Daoy (cell line): ENCODE measurements around the gene SIGLEC8. TPM values are rescaled to one million over a fixed set of nuclear protein-coding genes. Genes with fewer than 3 reads are reported as not detected.
A peak's percentile ranks its signal among the peaks of the same experiment; 100 is the strongest.
"Not testable (repeated sequence)": the region's sequence is repeated elsewhere in the genome, so short reads cannot be mapped to it uniquely, and the experiment has no call there.

Source experiments
- DNase-seq: peaks from one replicate; pipeline ENCODE4 v3.0.0-alpha.2; 2015; ENCODE audit warnings: low read depth
- total RNA-seq: library from RNA; depleted of rRNA; stranded (reverse); fragments of >200 nt; shearing (Covaris generic); gene quantifications from 2 replicates; pipeline ENCODE4 v1.2.3, GENCODE V29; 2014; rRNA removed

The SIGLEC8 gene
- not detected in 2 replicates for total RNA-seq

DNA sequence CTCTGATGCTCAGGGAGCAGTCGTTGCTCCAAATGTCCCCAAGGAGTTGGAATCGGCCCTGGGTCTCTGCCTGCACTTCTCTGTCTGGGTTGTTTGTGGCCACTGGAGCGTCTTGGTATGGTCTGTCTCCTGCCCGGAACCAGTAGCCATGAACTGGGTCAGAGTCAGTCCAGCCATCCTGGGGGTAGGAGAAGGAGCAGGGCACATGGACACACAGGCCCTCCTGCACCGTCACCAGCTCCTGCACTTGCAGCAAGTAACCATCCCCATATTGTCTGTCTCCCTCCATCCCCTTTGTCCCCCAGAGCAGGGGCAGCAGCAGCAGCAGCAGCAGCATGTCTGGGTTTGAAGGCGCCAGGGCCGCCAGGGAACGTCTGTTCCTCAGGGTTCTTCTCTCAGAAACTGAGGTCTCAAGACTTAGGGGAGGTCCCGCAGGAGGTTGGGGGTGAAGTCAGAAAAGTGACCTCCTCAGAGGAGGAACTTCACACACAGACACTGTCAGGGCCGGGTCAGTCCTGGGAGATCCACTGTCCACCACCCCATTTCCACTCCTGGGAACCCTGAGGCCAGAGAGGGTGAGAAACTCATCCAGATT lies at the start of gene SIGLEC8:
Gene SIGLEC8, minus strand, starts transcription at position 404 of the 595 bp plus-strand sequence. Its CDS starts 67 bp downstream, at position 337.
- no peak for DNase-seq

DNA sequence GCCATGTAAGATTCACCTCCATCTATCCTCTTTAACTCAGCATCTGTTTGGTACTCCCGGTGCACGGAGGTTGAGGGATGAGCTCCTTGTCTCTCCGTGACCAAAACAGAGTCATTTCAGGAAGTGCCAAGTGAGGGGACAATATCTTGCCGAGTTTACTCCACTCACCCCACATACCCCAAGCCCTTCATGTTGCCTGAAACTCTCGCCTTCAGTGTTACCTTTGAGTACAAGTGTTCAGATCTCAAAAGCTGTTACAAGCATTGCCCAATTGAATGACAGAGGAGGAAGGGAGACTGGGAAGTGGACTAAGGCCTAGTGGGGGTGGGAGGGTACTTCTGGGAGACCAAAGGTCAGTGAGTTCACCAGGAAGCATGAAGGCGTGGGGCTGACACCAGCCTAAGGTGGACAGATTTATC lies 49.4 kb upstream of the SIGLEC8 start:
- no peak for DNase-seq

DNA sequence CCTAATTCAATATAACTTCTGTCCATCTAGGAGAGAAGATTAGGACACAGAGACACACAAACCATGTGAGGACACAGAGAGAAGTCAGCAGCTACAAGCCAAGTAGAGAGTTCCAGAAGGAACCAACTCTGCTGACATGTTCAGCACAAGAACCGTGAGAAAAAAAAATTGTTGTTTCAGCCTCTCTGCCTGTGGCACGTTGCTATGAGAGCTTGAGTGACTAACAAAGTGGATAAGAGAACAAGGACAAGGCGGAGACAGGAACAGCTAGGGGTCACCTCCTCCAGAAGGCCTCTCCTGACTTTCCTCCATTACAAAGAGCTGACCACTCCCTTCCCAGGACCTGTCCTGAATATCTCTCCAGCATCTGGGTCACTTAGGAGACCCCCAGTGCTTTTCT lies 48.9 kb upstream of the SIGLEC8 start:
- no peak for DNase-seq

DNA sequence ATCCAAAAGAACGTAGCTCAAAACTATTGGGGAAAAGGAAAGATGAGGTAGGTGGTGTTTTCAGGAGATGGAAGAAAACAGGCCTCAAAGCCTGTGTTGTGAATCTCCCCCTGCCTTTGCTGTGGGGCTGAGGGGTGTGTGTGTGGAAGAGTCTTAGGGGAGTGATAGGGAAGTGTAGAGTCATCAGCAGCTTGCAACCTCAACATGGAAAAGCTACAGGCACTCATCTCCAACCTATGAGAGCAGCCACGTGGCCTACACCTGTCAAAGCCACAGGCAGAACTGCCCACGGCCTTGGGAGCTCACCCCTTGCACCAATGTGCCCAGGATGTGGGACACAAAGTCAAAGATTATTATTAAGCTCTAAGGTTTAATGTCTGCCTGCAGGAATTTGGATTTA lies 47.6 kb upstream of the SIGLEC8 start:
- DNase-seq = no peak

DNA sequence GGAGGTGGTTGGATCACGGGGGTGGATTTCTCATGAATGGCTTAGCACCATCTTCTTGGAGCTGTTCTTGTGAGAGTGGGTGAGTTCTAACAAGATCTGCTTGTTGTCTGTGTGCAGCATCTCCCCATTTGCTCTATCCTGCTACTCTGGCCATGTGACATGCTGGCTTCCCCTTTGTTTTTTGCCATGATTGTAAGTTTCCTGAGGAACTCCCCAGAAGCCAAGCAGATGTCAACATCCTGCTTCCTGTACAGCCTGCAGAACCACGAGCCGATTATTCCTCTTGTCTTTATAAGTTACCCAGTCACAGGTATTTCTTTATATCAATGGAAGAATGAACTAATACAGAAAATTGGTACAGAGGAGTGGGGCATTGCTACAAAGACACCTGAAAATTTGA lies 45.6 kb upstream of the SIGLEC8 start:
- DNase-seq = no peak

DNA sequence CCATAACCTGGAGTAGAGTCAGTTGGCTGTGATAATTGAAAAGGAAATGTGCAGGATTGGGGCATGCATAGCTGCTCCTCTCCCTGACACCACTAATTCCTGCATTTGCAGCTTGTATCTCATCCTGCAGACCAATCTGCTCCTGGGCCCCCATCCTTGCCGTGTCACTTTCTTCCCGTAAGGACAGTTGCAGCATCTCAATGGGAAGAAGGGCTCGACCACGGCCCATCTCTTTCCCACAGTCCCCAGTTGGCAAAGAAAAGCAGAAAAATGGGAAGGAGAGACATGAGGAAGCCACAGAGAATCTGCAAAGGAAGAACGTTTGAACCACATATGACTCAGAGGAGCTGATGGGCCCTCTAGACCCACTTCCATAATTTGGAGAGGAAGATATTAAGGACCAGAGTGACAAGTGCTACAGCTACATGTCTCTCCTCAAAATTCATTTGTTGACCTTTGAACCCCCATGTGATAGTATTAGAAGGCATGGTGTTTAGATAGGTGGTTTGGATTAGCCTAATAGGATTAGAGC lies 45.1 kb upstream of the SIGLEC8 start:
- no peak for DNase-seq

DNA sequence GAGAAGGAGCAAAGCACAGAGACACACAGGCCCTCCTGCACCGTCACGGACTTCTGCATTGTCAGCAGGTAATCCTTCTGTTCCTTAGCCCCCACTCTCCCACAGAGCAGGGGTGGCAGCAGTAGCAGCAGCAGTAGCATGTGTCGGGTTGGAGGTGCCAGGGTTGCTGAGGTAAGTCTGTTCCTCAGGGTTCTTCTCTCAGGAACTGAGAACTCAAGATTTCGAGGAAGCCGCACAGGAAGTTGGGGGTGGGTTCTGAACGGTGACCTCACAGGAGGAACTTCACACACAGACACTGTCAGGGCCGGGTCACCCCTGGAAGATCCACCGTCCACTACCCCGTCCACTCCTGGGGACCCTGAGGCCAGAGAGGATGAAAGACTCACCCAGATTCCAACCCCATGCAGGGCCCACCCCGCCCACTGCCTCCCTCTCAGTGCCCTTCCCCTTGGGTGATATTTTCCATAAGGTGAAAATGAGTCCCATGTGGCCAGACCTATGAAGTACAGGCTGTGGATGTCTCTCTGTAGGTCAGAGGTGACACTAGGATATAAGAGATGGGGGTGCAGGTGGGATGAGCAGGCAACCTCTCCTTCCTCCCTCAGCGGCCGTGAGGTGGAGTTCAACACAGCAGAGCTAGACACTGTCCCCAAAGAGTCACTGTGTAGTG lies 43.5 kb upstream of the SIGLEC8 start, which contains the start of gene SIGLEC12:
Gene SIGLEC12, minus strand, starts transcription at position 207 of the 670 bp plus-strand sequence. Its CDS starts 67 bp downstream, at position 140.
- no peak for DNase-seq

DNA sequence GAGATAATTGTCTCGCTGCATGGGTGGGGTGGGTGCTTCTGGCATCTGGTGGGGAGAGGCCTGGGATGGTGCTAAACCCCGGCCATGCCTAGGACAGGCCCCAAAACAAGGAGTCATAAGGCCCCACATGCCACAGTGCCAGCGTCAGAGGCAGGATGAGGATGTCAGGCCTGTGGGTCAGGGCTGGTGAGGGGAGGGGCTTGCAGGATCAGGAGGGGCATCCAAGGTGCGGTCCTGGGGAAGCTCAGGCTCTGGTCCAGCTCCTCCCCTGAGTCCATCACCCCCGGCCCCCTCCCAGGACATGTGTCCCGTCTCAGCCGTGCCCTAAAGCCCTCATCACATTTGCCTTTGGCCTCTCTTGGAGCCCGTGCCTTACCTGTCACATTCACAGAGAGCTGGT lies 42.7 kb upstream of the SIGLEC8 start:
- not testable (repeated sequence) for DNase-seq

DNA sequence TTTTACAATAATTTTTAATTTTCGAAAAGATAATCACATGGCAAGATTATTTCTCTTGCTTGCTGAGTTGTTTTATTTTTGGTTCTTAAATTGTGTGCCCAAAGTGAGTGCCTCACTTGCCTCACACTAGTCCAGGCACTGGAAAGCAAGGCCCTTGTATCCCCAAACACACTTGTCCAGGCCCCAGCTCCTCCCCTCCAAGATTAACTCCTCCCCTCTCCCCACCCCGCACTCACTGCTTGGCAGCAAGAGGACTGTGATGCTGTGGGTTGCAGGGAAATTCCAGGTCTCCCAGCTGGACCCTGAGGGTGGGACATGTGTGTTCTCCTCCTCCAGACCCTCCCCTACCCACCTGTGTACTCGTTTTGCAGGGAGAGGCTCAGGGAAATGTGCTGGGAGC lies 39.4 kb upstream of the SIGLEC8 start:
- DNase-seq = no peak

DNA sequence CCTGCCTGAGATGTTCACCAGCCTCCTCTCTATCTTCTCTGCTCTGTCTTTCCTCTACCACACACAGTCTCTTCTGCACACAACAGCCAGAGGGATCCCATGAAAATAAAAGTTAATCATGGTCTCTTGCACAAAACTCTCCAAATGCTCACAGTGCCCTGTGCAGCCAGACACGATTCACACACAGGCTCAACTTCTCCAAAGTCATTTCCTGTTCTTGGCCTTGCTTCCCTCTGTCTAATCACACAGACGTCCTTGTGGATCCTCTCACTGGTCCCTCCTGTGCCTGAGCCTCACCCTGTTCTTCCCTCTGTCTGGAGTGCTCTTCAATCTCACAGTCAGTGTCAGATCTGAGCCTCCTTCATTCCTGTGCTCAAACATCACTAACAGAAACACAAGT lies 35.5 kb upstream of the SIGLEC8 start:
- DNase-seq = no peak

DNA sequence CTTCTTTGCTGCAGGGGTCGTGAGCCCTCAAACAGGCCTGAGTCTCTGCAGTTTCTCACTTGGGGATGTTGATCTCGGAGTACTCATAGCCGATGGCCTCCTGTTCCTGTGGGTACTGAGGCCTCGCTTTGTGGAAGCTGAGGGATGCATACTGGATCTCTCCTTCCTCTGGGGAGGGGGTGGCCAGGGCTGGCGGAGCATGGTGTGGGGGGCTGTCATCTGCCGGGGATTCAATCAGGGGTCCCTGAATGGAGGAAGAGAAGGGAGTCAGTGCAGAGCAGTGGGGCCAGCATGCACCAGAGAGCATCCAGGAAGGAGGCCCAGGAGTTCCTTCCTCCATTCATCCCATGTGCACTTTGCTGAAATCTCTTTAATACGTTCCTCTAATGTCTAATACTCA lies 33.3 kb upstream of the SIGLEC8 start:
- no peak for DNase-seq

DNA sequence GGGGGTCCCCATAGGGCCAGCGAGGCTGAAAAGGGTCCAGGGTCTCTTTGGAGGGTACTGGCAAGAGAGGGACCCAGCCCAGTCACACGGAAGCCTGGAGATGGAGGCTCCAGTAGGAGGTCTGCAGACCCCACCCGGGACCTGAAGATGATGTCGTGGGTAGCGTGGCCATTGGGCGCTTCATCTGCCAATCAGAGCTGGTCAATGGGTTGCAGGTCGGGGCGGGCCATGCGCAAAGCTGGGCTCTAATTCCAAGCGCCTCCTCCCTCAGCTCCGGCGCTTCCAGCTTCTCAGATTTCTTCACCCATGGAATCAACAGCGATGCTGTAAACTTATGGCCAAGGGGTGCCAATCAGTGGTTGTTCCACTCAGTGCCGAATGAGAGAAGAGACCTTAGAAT lies 32.4 kb upstream of the SIGLEC8 start:
- peak; percentile 17 for DNase-seq

DNA sequence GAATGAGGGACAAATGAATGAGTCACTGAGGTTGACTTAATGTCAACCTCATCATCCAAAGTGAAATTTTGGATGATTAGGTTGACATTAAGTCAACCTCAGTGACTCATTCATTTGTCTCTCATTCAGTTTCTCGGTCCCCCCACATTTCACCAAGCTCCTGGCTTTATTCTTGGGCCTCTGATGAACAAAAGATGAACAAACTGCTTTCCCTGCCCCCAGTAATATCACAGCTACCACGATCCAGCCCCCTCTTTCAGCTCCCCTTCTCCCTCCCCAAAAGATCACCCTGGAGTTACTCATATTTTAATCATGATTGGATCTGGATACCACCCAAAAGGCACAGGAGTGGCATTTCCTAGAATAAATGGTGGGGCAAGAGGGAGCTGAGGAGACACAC lies 30.9 kb upstream of the SIGLEC8 start:
- no peak for DNase-seq

DNA sequence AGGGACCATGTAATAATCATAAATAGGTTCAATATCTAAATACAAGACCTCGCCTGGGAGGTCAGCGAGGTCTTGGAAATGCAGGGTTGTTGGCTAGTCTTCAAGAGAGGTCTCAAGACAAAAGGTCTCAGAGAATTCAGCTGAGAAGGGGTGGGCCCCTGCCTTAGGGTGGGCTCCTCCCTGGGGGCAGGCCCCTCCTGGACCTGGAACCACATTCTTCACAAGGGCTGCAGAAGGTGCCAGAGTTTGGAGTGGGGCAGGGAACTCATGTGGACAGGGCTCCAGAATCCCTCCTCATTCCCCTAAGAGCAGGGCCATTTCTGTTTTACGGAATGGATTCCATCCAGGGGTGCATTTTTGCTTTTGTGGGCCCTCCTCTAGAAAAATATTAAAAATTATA lies 30.2 kb upstream of the SIGLEC8 start:
- no peak for DNase-seq

DNA sequence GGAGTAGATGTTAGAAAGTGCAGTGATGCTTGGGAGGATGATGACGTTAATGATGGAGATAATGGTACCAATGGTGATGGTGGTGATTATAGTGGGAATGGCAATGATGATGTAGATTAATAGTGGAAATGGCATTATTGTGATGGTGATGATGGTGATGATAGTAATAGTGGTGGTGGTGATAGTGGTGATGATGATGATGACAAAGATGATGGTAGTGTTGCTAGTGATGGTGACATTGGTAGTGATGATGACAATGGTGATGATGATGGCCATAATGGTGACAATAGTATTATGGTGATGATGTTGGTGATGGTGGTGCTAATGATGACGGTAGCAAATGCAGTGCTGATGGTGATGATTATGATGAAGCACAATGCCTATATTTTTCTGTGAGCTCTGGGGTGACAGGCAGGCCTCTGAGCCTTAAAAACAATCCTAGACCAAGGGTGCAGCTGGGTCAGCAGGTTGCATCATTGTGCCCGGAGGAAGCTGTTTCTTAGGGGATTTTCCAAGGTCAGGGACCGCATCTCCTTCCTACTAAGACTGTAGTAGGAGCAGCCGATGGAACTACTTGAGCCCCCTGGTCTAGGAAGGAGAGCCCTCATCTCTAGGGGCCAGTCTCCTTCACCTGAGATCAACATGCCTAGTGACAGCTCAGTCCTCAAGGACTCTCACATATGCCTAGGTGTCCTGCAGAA lies 27.9 kb upstream of the SIGLEC8 start:
- no peak for DNase-seq

DNA sequence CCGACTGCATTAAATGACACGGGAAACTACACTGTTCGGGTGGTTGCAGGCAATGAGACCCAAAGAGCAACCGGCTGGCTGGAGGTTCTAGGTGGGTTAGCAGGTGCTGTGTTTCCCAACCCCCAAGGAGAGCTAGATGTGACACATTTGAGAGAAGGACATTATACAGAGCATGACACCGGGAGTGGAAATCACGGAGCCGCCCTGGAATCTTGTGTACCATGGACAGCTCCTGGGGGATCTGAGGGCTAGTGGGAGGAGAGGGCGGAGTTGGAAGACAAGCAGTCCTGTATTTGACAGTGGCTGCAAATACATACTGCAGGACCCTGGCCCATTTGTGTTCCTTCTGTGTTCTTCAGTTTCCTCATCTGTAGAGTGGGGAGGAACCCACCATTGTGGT lies 22.3 kb upstream of the SIGLEC8 start:
- peak; percentile 52 for DNase-seq

DNA sequence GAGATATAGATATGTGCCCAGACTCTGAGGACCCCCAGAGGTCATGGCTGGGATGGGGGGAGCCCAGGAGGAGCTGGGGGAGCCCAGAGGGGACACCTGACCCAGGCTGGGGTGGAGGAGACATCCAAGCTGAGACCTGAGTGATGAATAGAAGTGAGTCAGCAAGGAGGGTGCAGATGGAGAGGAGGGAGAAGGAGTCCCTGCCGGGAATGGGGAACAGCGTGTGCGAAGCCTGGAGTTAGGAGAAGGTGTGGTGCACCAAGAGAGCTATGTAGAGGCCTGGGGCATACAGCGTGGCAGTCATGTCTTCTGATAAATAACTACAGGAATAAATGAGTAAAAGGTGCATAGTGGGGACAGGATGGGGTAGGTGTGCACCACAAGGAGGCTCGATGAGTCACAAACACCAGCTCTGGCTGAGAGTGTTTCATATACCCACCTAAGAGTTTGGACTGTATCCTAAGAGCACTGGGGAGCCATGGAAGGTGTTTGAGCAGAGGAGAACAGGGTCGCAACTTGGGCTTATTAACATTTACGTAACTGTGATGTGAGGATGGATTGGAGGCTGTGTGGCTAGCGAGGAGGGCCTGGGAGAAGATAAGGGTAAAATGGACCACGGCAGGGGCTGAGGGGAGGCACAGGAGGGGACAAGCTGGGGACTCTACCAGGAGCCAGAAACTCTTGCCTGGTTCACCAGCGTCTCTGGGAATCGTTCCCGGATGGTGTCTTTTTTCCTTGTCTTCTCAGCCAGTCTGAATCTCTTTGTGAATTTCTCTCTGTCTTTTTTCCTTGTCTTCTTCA lies 21.5 kb upstream of the SIGLEC8 start:
- no peak for DNase-seq

DNA sequence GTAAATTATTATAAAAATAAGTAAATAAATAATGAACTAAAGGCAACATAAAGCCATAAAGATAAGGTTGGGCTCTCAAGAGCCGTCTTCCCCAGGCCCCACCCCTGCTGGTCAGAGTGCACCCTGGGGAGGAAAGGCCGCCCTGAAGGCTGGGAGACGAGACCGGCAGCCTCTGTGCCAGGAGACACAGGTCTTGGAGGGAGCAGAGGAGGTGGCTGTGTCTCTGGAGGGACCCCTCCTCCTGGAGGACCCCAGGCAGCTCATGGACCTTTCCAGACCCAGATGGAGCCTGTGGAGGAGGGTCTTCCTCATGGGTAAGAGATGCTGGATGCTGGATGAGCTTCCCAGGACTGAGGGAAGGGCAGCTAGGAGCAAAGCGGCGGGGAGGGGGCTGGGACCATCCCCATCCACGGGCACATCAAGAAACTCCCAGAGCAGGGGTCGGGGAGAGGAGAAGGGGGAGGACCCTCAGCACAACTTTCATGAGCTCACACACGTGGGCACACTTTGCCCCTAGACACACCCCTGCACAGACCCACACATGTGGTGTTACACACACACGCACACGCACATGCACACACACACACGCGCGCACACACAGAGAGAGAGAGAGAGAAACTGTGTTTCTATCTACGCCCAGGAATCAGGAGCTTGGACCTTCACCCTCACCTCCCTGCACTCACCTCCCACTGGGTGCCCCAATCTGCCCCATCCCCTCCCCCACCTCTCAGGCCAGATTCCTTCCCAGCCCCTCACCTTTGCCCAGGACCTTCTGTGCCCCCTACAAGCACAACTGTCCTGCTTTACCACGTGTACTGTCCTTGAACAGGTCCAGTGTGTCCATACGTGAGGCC lies 20.4 kb upstream of the SIGLEC8 start, which contains the start of gene CEACAM18:
Gene CEACAM18, plus strand, starts transcription at position 159 of the 854 bp plus-strand sequence.
- no peak for DNase-seq

DNA sequence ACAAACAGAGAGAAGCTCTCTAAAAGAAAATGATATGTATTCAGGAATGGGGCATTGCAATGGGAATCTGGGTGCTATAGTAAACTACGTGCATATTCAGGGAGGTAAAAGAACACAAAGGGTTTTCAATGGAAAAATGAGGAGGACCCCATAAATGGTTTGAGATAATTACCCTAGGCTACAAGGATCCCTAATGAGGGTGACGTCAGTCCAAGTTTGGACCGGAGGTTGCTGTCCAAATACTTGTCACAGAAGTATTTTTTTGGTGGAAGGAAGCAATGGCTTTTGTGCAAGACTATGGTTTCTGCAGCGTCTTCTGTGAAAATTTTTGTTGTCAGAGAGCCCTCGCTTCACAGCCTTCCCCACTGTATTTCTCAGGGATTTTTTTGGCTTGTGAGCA lies 19.1 kb upstream of the SIGLEC8 start:
- no peak for DNase-seq

DNA sequence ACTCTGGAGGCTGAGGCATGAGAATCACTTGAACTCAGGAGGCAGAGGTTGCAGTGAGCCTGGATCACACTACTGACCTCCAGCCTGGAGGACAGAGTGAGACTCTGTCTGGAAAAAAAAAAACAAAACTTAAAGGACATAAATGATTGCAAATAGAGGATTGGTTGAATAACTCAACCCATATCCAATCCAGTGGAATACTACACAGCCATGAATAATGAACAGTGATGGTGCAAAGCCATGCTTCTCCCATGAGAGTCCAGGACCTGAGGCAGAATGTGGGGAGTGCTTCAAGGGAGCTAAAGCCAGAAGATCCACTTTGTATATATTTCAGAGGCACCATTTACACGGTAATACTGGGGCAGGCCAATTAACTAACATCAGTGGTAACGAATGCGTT lies 17.9 kb upstream of the SIGLEC8 start:
- DNase-seq = no peak
